ENCODE results near the gene OR10J4. TPM values are rescaled to one million over a fixed set of nuclear protein-coding genes. Genes with fewer than 3 reads are reported as not detected.

OR10J4 gene
- total RNA-seq, 1 donor from 2014 or later, result not detected

GRCh38 chr1:159429074-159429861, 2.7 kb upstream of the OR10J4 start:
- H3K27ac Mint-ChIP-seq (ENCODE audit: unreplicated experiment), result no peak overlapping the region
- H3K27me3 Mint-ChIP-seq (ENCODE audit: unreplicated experiment), result no peaks in the 10 kb centered on the region
- TF ChIP-seq CTCF (IDR thresholded peaks at IDR 0.05; ENCODE audit: unreplicated experiment), result no peak
- no peaks in the 10 kb centered on the region for H3K4me1 Mint-ChIP-seq (ENCODE audit: unreplicated experiment)
- no peak overlapping the region for H3K4me3 Mint-ChIP-seq (ENCODE audit: unreplicated experiment)
- no peaks in the 10 kb centered on the region for H3K9me3 Mint-ChIP-seq (ENCODE audit: unreplicated experiment)
- no peaks in the 10 kb centered on the region for H3K36me3 Mint-ChIP-seq (ENCODE audit: low read depth, unreplicated experiment)
- DNase-seq (ENCODE audit: low spot score), result no peak

- Mint-ChIP-seq H3K27ac (ENCODE audit: unreplicated experiment) (no peak overlapping the region), H3K27me3 (ENCODE audit: unreplicated experiment) (no peaks in the 10 kb centered on the region), H3K4me3 (ENCODE audit: unreplicated experiment) (no peak overlapping the region), H3K4me1 (ENCODE audit: unreplicated experiment) (no peaks in the 10 kb centered on the region), H3K36me3 (ENCODE audit: low read depth, unreplicated experiment) (no peaks in the 10 kb centered on the region), H3K9me3 (ENCODE audit: unreplicated experiment) (no peaks in the 10 kb centered on the region)
- no peak for DNase-seq (ENCODE audit: low spot score)
- TF ChIP-seq CTCF (IDR thresholded peaks at IDR 0.05; ENCODE audit: unreplicated experiment), result no peak
Measured at GRCh38 chr1:159430985-159431384, 1.0 kb upstream of the OR10J4 start.

GRCh38 chr1:159436469-159436868, 4.5 kb downstream of the OR10J4 start:
- Mint-ChIP-seq H3K27ac (ENCODE audit: unreplicated experiment) (no peak overlapping the region), H3K4me1 (ENCODE audit: unreplicated experiment) (no peaks in the 10 kb centered on the region), H3K27me3 (ENCODE audit: unreplicated experiment) (no peaks in the 10 kb centered on the region), H3K4me3 (ENCODE audit: unreplicated experiment) (no peak overlapping the region), H3K36me3 (ENCODE audit: low read depth, unreplicated experiment) (no peaks in the 10 kb centered on the region), H3K9me3 (ENCODE audit: unreplicated experiment) (no peaks in the 10 kb centered on the region)
- DNase-seq (ENCODE audit: low spot score), result no peak
- TF ChIP-seq CTCF (IDR thresholded peaks at IDR 0.05; ENCODE audit: unreplicated experiment), result no peak

GRCh38 chr1:159439422-159439821, 7.4 kb downstream of the OR10J4 start, which contains the start of gene OR10J1:
Gene OR10J1 (plus strand): TSS chr1:159439722. CDS start chr1:159439792, 70 bp downstream.
- Mint-ChIP-seq H3K9me3 (ENCODE audit: unreplicated experiment) (no peaks in the 10 kb centered on the region), H3K4me1 (ENCODE audit: unreplicated experiment) (no peaks in the 10 kb centered on the region), H3K36me3 (ENCODE audit: low read depth, unreplicated experiment) (no peaks in the 10 kb centered on the region)

More at GRCh38 chr1:159439422-159439821, 7.4 kb downstream of the OR10J4 start, which contains the start of gene OR10J1:
- Mint-ChIP-seq H3K4me3 (ENCODE audit: unreplicated experiment) (no peak within 1 kb of the TSS), H3K27ac (ENCODE audit: unreplicated experiment) (no peak within 1 kb of the TSS), H3K27me3 (ENCODE audit: unreplicated experiment) (no peaks in the 10 kb centered on the region)
- TF ChIP-seq CTCF (IDR thresholded peaks at IDR 0.05; ENCODE audit: unreplicated experiment), result no peak
- DNase-seq (ENCODE audit: low spot score), result no peak

Data from endothelial cell (in vitro differentiated cells).